ENCODE data around the gene LINC00632.

DNA sequence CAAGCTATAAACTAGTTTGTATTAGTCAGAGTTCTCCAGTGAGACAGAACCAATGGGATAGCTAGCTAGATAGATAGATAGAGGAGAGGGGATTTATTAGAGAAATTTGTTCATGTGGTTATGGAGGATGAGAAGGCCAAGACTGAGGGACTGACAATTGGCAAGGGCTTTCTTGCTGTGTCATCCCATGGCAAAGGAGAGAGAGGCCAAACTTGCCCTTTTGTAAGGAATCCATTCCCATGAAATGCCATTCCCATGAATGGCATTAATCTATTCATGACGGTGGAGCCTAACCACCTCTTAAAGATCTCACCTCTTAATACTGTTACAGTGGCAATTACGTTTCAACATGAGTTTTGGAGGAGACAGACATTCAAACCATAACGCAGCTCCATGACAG, 58.1 kb downstream of the LINC00632 start:
- TF ChIP-seq, protein P1, sequence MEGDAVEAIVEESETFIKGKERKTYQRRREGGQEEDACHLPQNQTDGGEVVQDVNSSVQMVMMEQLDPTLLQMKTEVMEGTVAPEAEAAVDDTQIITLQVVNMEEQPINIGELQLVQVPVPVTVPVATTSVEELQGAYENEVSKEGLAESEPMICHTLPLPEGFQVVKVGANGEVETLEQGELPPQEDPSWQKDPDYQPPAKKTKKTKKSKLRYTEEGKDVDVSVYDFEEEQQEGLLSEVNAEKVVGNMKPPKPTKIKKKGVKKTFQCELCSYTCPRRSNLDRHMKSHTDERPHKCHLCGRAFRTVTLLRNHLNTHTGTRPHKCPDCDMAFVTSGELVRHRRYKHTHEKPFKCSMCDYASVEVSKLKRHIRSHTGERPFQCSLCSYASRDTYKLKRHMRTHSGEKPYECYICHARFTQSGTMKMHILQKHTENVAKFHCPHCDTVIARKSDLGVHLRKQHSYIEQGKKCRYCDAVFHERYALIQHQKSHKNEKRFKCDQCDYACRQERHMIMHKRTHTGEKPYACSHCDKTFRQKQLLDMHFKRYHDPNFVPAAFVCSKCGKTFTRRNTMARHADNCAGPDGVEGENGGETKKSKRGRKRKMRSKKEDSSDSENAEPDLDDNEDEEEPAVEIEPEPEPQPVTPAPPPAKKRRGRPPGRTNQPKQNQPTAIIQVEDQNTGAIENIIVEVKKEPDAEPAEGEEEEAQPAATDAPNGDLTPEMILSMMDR (conservative IDR thresholded peaks at IDR 0.05; ENCODE audit: low read depth, low read length) = no peak
- TF ChIP-seq EZH2 (IDR thresholded peaks at IDR 0.05; ENCODE audit: low read length, unreplicated experiment) (no peak), EZH2phosphoT487 (IDR thresholded peaks at IDR 0.05; ENCODE audit: borderline replicate concordance, low read length) (no peak)
